ENCODE results near the gene GJC1.

GRCh38 chr17:44797802-44798201 is 32.3 kb downstream of the GJC1 start:
- no peak for TF ChIP-seq CTCF (IDR thresholded peaks at IDR 0.05)
- TF ChIP-seq EZH2 (IDR thresholded peaks at IDR 0.05) = no peak

Data from neural progenitor cell (in vitro differentiated cells).